ENCODE results near the gene GSTA2. TPM values are rescaled to one million over a fixed set of nuclear protein-coding genes. Genes with fewer than 3 reads are reported as not detected.

GSTA2 gene
- total and polyA plus RNA-seq, 2 of the 13 experiments (the other 11 are each of a cell fraction or from before 2014, with no cell fraction given) = 0.75 to 13.7 TPM

GRCh38 chr6:52725535-52726192 is 37.6 kb downstream of the GSTA2 start:
- H4K20me1 ChIP-seq (ENCODE audit: insufficient read depth, low read length) = no peaks in the 10 kb centered on the region
- H3K4me2 ChIP-seq (ENCODE audit: low read depth, low read length) = peak overlapping the region; percentile 79
- H3K9me3 ChIP-seq (ENCODE audit: low read length) = no peaks in the 10 kb centered on the region
- H3K4me1 ChIP-seq (ENCODE audit: insufficient read depth, low read length) = peaks cover 70% of the 10 kb centered on the region
- H3K4me3 ChIP-seq (replicated peaks in 1 of 3; ENCODE audit: insufficient read depth in 1 of 3, low read depth in 2 of 3, low read length in 3 of 3) = peak overlapping the region in 2 of 3 experiments; percentile 15 to 49; a peak in 1 of 6 replicates
- CTCF ChIA-PET (ENCODE audit: low intra/inter-chr PET ratio, low total read pairs) = interaction anchor here (1.1 to 2.6 kb wide), 3 partner anchors 89 to 114 kb away, joined by 3 to 22 read pairs (median 16); no protein-coding TSS in a partner anchor
- in situ Hi-C loops (cut with HindIII; ENCODE audit: extremely low pct_ligation_motif_present, low pct_unique_long_range_greater_than_20kb) (no loop called here), intact Hi-C loops (cut with micrococcal nuclease; ENCODE audit: unreplicated experiment) (loop anchor here (1.0 to 10.0 kb wide), 7 partner anchors 10 to 269 kb away; partner anchors contain the start of genes GSTA2, GSTA4 and TMEM14A)
- peak overlapping the region; percentile 94 for H3K27ac ChIP-seq (ENCODE audit: extremely low read length, insufficient read depth, low read length)
- POLR2A ChIA-PET = interaction anchor here (0.7 to 2.5 kb wide), 15 partner anchors 9 to 634 kb away, joined by 3 to 16 read pairs (median 4); partner anchors contain the start of gene GSTA2
- no peaks in the 10 kb centered on the region for H3K79me2 ChIP-seq (ENCODE audit: insufficient read depth, low read length)
- H2AFZ ChIP-seq (ENCODE audit: low read length) = no peak overlapping the region
- H3K27me3 ChIP-seq (ENCODE audit: control insufficient read depth in 1 of 2, insufficient read depth in 2 of 2, low read length in 2 of 2) = no peaks in the 10 kb centered on the region
- DNase-seq (ENCODE audit: low spot score) (peak; percentile 99), FAIRE-seq (peak; percentile 83), ATAC-seq (peak; percentile 87)
- H3K9ac ChIP-seq (ENCODE audit: insufficient read depth, low read depth, low read length) = peak overlapping the region; percentile 55
- H3K36me3 ChIP-seq (replicated peaks in 1 of 2; ENCODE audit: control insufficient read depth in 1 of 2, insufficient read depth in 2 of 2, low read length in 2 of 2) = no peaks in the 10 kb centered on the region
- BruUV-seq (replicated peaks) = TSS peak; percentile 56
- WGBS (ENCODE audit: low lambda C conversion rate) = 1% methylated on average over 2 of the region's 2 CpGs
- TF ChIP-seq ZNF749 (CRISPR knock-in tag; IDR thresholded peaks at IDR 0.05; ENCODE audit: borderline replicate concordance) (peak; percentile 91; the same call in 1 of the 2 replicates), ZNF205 (CRISPR knock-in tag; IDR thresholded peaks at IDR 0.05) (peak; percentile 97), MAFG (CRISPR knock-in tag; IDR thresholded peaks at IDR 0.05) (peak; percentile 98), SRSF9 (IDR thresholded peaks at IDR 0.05; ENCODE audit: borderline replicate concordance, insufficient read depth, low read depth, low read length, poor library complexity, severe bottlenecking) (no peak), TRIM24 (CRISPR knock-in tag; IDR thresholded peaks at IDR 0.05) (peak; percentile 93), TBP (CRISPR knock-in tag; IDR thresholded peaks at IDR 0.05) (0 out of 2 replicates have a peak, but pooled peaks have one; percentile 81), ZBTB3 (CRISPR knock-in tag; IDR thresholded peaks at IDR 0.05; ENCODE audit: borderline replicate concordance, low read depth) (peak; percentile 70; the same call in 1 of the 2 replicates), SATB2 (CRISPR knock-in tag; IDR thresholded peaks at IDR 0.05) (no peak), ZNF780A (CRISPR knock-in tag; IDR thresholded peaks at IDR 0.05) (peak; percentile 73; the same call in 1 of the 2 replicates), KMT2A (CRISPR knock-in tag; IDR thresholded peaks at IDR 0.05) (peak; percentile 29; the same call in 1 of the 2 replicates), PPARG (CRISPR knock-in tag; conservative IDR thresholded peaks at IDR 0.05) (peak; percentile 95), MATR3 (CRISPR knock-in tag; IDR thresholded peaks at IDR 0.05) (no peak), ZNF331 (CRISPR knock-in tag; IDR thresholded peaks at IDR 0.05) (peak; percentile 95), SMYD3 (CRISPR knock-in tag; IDR thresholded peaks at IDR 0.05) (peak; percentile 74; the same call in 1 of the 2 replicates), FLYWCH1 (CRISPR knock-in tag; IDR thresholded peaks at IDR 0.05) (no peak), ERF (CRISPR knock-in tag; IDR thresholded peaks at IDR 0.05) (peak; percentile 78), MAF1 (CRISPR knock-in tag; IDR thresholded peaks at IDR 0.05; ENCODE audit: borderline replicate concordance) (peak; percentile 75; the same call in 1 of the 2 replicates), SOX6 (IDR thresholded peaks at IDR 0.05) (no peak), SOX6 (CRISPR knock-in tag; IDR thresholded peaks at IDR 0.05) (peak; percentile 98)
- TF ChIP-seq, protein P1, sequence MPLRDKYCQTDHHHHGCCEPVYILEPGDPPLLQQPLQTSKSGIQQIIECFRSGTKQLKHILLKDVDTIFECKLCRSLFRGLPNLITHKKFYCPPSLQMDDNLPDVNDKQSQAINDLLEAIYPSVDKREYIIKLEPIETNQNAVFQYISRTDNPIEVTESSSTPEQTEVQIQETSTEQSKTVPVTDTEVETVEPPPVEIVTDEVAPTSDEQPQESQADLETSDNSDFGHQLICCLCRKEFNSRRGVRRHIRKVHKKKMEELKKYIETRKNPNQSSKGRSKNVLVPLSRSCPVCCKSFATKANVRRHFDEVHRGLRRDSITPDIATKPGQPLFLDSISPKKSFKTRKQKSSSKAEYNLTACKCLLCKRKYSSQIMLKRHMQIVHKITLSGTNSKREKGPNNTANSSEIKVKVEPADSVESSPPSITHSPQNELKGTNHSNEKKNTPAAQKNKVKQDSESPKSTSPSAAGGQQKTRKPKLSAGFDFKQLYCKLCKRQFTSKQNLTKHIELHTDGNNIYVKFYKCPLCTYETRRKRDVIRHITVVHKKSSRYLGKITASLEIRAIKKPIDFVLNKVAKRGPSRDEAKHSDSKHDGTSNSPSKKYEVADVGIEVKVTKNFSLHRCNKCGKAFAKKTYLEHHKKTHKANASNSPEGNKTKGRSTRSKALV (CRISPR knock-in tag; IDR thresholded peaks at IDR 0.05) = peak; percentile 37; the same call in 1 of the 2 replicates
- TF ChIP-seq, protein P2, sequence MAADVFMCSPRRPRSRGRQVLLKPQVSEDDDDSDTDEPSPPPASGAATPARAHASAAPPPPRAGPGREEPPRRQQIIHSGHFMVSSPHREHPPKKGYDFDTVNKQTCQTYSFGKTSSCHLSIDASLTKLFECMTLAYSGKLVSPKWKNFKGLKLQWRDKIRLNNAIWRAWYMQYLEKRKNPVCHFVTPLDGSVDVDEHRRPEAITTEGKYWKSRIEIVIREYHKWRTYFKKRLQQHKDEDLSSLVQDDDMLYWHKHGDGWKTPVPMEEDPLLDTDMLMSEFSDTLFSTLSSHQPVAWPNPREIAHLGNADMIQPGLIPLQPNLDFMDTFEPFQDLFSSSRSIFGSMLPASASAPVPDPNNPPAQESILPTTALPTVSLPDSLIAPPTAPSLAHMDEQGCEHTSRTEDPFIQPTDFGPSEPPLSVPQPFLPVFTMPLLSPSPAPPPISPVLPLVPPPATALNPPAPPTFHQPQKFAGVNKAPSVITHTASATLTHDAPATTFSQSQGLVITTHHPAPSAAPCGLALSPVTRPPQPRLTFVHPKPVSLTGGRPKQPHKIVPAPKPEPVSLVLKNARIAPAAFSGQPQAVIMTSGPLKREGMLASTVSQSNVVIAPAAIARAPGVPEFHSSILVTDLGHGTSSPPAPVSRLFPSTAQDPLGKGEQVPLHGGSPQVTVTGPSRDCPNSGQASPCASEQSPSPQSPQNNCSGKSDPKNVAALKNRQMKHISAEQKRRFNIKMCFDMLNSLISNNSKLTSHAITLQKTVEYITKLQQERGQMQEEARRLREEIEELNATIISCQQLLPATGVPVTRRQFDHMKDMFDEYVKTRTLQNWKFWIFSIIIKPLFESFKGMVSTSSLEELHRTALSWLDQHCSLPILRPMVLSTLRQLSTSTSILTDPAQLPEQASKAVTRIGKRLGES (CRISPR knock-in tag; IDR thresholded peaks at IDR 0.05; ENCODE audit: borderline replicate concordance) = 0 out of 2 replicates have a peak, but pooled peaks have one; percentile 4
